Measurements from ENCODE around the gene ST3GAL2. TPM values are rescaled to one million over a fixed set of nuclear protein-coding genes. Genes with fewer than 3 reads are reported as not detected.

The ST3GAL2 gene
- total and polyA plus RNA-seq, 10 of the 15 experiments (the other 5 are each of a cell fraction or from before 2014, with no cell fraction given): 0.95 to 61.7 (median 25.9) TPM

DNA sequence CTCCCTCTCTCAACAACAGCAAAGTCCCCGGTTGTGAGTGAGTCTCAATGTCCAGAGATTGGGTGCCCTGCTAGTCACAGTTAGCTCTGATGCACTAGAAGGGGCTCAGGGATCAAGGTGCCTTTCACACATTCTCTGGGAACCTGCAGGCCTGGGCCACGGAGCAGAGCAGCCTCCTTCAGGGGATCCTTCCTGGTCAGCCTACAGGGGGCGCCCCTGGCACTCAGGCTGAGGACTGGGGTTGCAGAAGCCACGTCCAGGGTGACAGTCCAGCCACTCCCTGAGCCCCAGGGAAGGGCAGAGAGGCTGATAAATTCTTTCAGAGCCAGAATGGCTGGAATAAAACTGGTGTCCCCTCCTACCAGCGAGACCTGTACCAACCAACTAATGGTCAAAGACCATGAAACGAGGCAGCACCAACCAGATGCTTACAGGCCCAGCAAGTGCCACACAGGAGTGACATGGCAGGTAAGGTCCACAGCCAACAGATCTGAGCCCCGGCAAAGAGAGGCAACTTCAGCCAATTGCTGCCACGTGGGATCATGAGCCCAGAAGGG lies 43.5 kb downstream of the ST3GAL2 start (continued):
- TF ChIP-seq, protein P1, sequence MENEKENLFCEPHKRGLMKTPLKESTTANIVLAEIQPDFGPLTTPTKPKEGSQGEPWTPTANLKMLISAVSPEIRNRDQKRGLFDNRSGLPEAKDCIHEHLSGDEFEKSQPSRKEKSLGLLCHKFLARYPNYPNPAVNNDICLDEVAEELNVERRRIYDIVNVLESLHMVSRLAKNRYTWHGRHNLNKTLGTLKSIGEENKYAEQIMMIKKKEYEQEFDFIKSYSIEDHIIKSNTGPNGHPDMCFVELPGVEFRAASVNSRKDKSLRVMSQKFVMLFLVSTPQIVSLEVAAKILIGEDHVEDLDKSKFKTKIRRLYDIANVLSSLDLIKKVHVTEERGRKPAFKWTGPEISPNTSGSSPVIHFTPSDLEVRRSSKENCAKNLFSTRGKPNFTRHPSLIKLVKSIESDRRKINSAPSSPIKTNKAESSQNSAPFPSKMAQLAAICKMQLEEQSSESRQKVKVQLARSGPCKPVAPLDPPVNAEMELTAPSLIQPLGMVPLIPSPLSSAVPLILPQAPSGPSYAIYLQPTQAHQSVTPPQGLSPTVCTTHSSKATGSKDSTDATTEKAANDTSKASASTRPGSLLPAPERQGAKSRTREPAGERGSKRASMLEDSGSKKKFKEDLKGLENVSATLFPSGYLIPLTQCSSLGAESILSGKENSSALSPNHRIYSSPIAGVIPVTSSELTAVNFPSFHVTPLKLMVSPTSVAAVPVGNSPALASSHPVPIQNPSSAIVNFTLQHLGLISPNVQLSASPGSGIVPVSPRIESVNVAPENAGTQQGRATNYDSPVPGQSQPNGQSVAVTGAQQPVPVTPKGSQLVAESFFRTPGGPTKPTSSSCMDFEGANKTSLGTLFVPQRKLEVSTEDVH (IDR thresholded peaks at IDR 0.05; ENCODE audit: low read depth, partially characterized antibody): no peak
- no peak for TF ChIP-seq YBX1 (IDR thresholded peaks at IDR 0.05)
- no peak for TF ChIP-seq TCF7 (IDR thresholded peaks at IDR 0.05; ENCODE audit: borderline replicate concordance)
- TF ChIP-seq POLR2AphosphoS5 (IDR thresholded peaks at IDR 0.05; ENCODE audit: low read length): no peak
- no peak for TF ChIP-seq JUND (IDR thresholded peaks at IDR 0.05; ENCODE audit: low read depth, low read length)
- no peak for TF ChIP-seq RELA (IDR thresholded peaks at IDR 0.05; ENCODE audit: borderline replicate concordance, partially characterized antibody)
- TF ChIP-seq POLR2AphosphoS2 (IDR thresholded peaks at IDR 0.05; ENCODE audit: low read depth, low read length): no peak
- TF ChIP-seq CTCF (IDR thresholded peaks at IDR 0.05 in 2 of 3, conservative IDR thresholded peaks at IDR 0.05 in 1 of 3; ENCODE audit: control insufficient read depth in 2 of 3, extremely low read depth in 1 of 3, insufficient read depth in 1 of 3, low read depth in 3 of 3, low read length in 3 of 3): peak; percentile 70 to 87 (median 82)
- no peak for TF ChIP-seq BCL3 (IDR thresholded peaks at IDR 0.05; ENCODE audit: borderline replicate concordance, insufficient read depth, low read depth, low read length, poor library complexity, severe bottlenecking)
- peak; percentile 50 for TF ChIP-seq BACH1 (IDR thresholded peaks at IDR 0.05; ENCODE audit: borderline replicate concordance)
- TF ChIP-seq GATAD2B (conservative IDR thresholded peaks at IDR 0.05; ENCODE audit: low read depth): no peak
- TF ChIP-seq IKZF1 (conservative IDR thresholded peaks at IDR 0.05): 0 out of 2 replicates have a peak, but pooled peaks have one; percentile 45
- TF ChIP-seq IRF3 (IDR thresholded peaks at IDR 0.05): no peak
- TF ChIP-seq NR2C2 (IDR thresholded peaks at IDR 0.05; ENCODE audit: borderline replicate concordance, control insufficient read depth, insufficient read length, low read depth): no peak
- TF ChIP-seq TARDBP (IDR thresholded peaks at IDR 0.05; ENCODE audit: borderline replicate concordance): no peak
- no peak for TF ChIP-seq PML (IDR thresholded peaks at IDR 0.05; ENCODE audit: low read length)
- no peak for TF ChIP-seq MTA2 (IDR thresholded peaks at IDR 0.05; ENCODE audit: low read depth)
- TF ChIP-seq IRF5 (IDR thresholded peaks at IDR 0.05; ENCODE audit: borderline replicate concordance): no peak
- no peak for TF ChIP-seq CHD1 (IDR thresholded peaks at IDR 0.05; ENCODE audit: low read depth, low read length)
- no peak for TF ChIP-seq RFX5 (IDR thresholded peaks at IDR 0.05; ENCODE audit: low read depth, low read length)
- no peak for TF ChIP-seq ZNF622 (IDR thresholded peaks at IDR 0.05)
- peak; percentile 70 for TF ChIP-seq SMARCA5 (IDR thresholded peaks at IDR 0.05)
- peak; percentile 21 for TF ChIP-seq POLR2A (IDR thresholded peaks at IDR 0.05; ENCODE audit: low read depth, low read length)

All from GM12878 (cell line).